GM18868 (cell line): Measurements from ENCODE around the gene TADA3.
A peak's percentile ranks its signal among the peaks of the same experiment; 100 is the strongest.

Source experiments
- ATAC-seq: cut with Tn5 transposase; IDR thresholded peaks from one replicate; pipeline ENCODE4 v1.9.1; 2021; ENCODE audit warnings: mild to moderate bottlenecking, moderate library complexity; ENCODE audit not compliant: unreplicated experiment

TADA3 gene

GRCh38 chr3:9730657-9731205 is 61.5 kb downstream of the TADA3 start:
- peak; percentile 36 for ATAC-seq
